Astrocyte of the spinal cord (primary cell): ENCODE results near the gene MMP26.

Experiments
- DNase-seq: peaks from one replicate; pipeline ENCODE4 v3.0.0; 2011; ENCODE audit warnings: low read depth, low spot score
- H3K4me3 ChIP-seq: 2 replicates; pipeline ENCODE4 v1.5.1; 2011; ENCODE audit warnings: low read depth, mild to moderate bottlenecking, low read length, moderate library complexity
- CTCF ChIP-seq: IDR thresholded peaks from 2 replicates; pipeline ENCODE4 v1.5.1; 2012; ENCODE audit warnings: low read depth, mild to moderate bottlenecking, low read length, inconsistent platforms
- in situ Hi-C: cut with HindIII; loops from 2 replicates; pipeline ENCODE4 v1.10.0; 2017; ENCODE audit warnings: low sequenced_read_pairs

The MMP26 gene

GRCh38 chr11:4751201-4751600 lies 46.6 kb downstream of the MMP26 start:
- in situ Hi-C loops = no loop called here
- no peak for DNase-seq

More at GRCh38 chr11:4751201-4751600, 46.6 kb downstream of the MMP26 start:
- TF ChIP-seq CTCF = no peak
- H3K4me3 ChIP-seq = no peak overlapping the region
